H1 (cell line): ENCODE data around the gene CSNK1D.

Experiments
- CTCF ChIP-seq, 3 experiments: IDR thresholded peaks; 1 replicate in 2 of 3; 2 replicates in 1 of 3; pipeline versions ENCODE4 v1.5.1 to v1.6.1; 2011; ENCODE audit warnings: low read length in 3 of 3, mild to moderate bottlenecking in 3 of 3, inconsistent platforms in 2 of 3, low read depth in 1 of 3, moderate library complexity in 1 of 3; ENCODE audit not compliant: insufficient read depth in 1 of 3; ENCODE audit errors: control extremely low read depth in 1 of 3
- GTF2F1 ChIP-seq: IDR thresholded peaks from 2 replicates; pipeline ENCODE4 v1.6.1; 2012; ENCODE audit warnings: low read depth, low read length, improper control_type of control experiment, borderline replicate concordance
- POLR2AphosphoS5 ChIP-seq: IDR thresholded peaks from 2 replicates; pipeline ENCODE4 v1.6.1; 2011; ENCODE audit warnings: low read depth, low read length
- RAD21 ChIP-seq, 2 experiments: IDR thresholded peaks in 1 of 2; conservative IDR thresholded peaks in 1 of 2; 2 replicates each; pipeline ENCODE4 v1.6.1; 2011; ENCODE audit warnings: low read depth in 2 of 2, low read length in 2 of 2, improper control_type of control experiment in 1 of 2, inconsistent platforms in 1 of 2, mild to moderate bottlenecking in 1 of 2, moderate library complexity in 1 of 2
- TF ChIP-seq, protein P1 (sequence below): IDR thresholded peaks from 2 replicates; pipeline ENCODE4 v1.6.1; 2012; ENCODE audit warnings: low read length, inconsistent platforms
- TF ChIP-seq, protein P2 (sequence below): IDR thresholded peaks from 2 replicates; pipeline ENCODE4 v1.6.1; 2011; ENCODE audit warnings: low read length, improper control_type of control experiment

- TF ChIP-seq POLR2AphosphoS5 (no peak), GTF2F1 (no peak), CTCF (IDR thresholded peaks at IDR 0.05; ENCODE audit: control extremely low read depth in 1 of 3, insufficient read depth in 1 of 3, low read depth in 1 of 3, low read length in 3 of 3) (no peak), RAD21 (IDR thresholded peaks at IDR 0.05 in 1 of 2, conservative IDR thresholded peaks at IDR 0.05 in 1 of 2; ENCODE audit: low read depth in 2 of 2, low read length in 2 of 2) (no peak)
- TF ChIP-seq, protein P1, sequence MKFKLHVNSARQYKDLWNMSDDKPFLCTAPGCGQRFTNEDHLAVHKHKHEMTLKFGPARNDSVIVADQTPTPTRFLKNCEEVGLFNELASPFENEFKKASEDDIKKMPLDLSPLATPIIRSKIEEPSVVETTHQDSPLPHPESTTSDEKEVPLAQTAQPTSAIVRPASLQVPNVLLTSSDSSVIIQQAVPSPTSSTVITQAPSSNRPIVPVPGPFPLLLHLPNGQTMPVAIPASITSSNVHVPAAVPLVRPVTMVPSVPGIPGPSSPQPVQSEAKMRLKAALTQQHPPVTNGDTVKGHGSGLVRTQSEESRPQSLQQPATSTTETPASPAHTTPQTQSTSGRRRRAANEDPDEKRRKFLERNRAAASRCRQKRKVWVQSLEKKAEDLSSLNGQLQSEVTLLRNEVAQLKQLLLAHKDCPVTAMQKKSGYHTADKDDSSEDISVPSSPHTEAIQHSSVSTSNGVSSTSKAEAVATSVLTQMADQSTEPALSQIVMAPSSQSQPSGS = no peak
- TF ChIP-seq, protein P2, sequence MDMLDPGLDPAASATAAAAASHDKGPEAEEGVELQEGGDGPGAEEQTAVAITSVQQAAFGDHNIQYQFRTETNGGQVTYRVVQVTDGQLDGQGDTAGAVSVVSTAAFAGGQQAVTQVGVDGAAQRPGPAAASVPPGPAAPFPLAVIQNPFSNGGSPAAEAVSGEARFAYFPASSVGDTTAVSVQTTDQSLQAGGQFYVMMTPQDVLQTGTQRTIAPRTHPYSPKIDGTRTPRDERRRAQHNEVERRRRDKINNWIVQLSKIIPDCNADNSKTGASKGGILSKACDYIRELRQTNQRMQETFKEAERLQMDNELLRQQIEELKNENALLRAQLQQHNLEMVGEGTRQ = no peak
These were observed 40.4 kb downstream of the CSNK1D start for GRCh38 chr17:82232876-82233785.
